ENCODE data around the gene METTL16. TPM values are rescaled to one million over a fixed set of nuclear protein-coding genes. Genes with fewer than 3 reads are reported as not detected.

METTL16 gene
- total RNA-seq, 1 experiment from 2014 or later: 54.1 TPM

GRCh38 chr17:2481760-2482159 lies 29.9 kb downstream of the METTL16 start:
- DNase-seq (ENCODE audit: low spot score) (no peak), ATAC-seq (no peak)
- Mint-ChIP-seq H3K9me3 (no peaks in the 10 kb centered on the region), H3K27ac (0 out of 2 replicates have a peak overlapping the region, but pooled peaks have one; percentile 26), H3K4me1 (peaks cover 34% of the 10 kb centered on the region), H3K4me3 (no peak overlapping the region), H3K36me3 (peaks cover 12% of the 10 kb centered on the region), H3K27me3 (ENCODE audit: low read depth) (no peaks in the 10 kb centered on the region)
- ChIA-PET POLR2A (no interaction called here), CTCF (no interaction called here)
- TF ChIP-seq CDX4 (CRISPR knock-in tag; IDR thresholded peaks at IDR 0.05; ENCODE audit: borderline replicate concordance) (no peak), NR3C1 (CRISPR knock-in tag; conservative IDR thresholded peaks at IDR 0.05; ENCODE audit: low read depth) (no peak), HMGA2 (CRISPR knock-in tag; IDR thresholded peaks at IDR 0.05) (no peak), ESRRA (CRISPR knock-in tag; IDR thresholded peaks at IDR 0.05; ENCODE audit: borderline replicate concordance) (no peak), ZSCAN18 (CRISPR knock-in tag; IDR thresholded peaks at IDR 0.05) (no peak), CTCF (IDR thresholded peaks at IDR 0.05) (no peak), FOXJ3 (CRISPR knock-in tag; IDR thresholded peaks at IDR 0.05; ENCODE audit: borderline replicate concordance) (no peak), MLX (CRISPR knock-in tag; IDR thresholded peaks at IDR 0.05) (no peak)

GRCh38 chr17:2478458-2478857 lies 33.2 kb downstream of the METTL16 start:
- POLR2A ChIA-PET: interaction anchor here (0.5 to 0.6 kb wide), 2 partner anchors 232 to 272 kb away, joined by 3 to 4 read pairs; no protein-coding TSS in a partner anchor
- H3K4me1 Mint-ChIP-seq: peaks cover 13% of the 10 kb centered on the region
- no peaks in the 10 kb centered on the region for H3K9me3 Mint-ChIP-seq
- no peak for ATAC-seq
- TF ChIP-seq ZNF416 (CRISPR knock-in tag; IDR thresholded peaks at IDR 0.05) (no peak), TP53 (CRISPR knock-in tag; IDR thresholded peaks at IDR 0.05) (no peak), ETV6 (CRISPR knock-in tag; IDR thresholded peaks at IDR 0.05) (no peak), MXD4 (CRISPR knock-in tag; IDR thresholded peaks at IDR 0.05; ENCODE audit: borderline replicate concordance) (no peak), ESRRA (CRISPR knock-in tag; IDR thresholded peaks at IDR 0.05; ENCODE audit: borderline replicate concordance) (no peak), EMX1 (CRISPR knock-in tag; IDR thresholded peaks at IDR 0.05) (no peak), ZMAT4 (CRISPR knock-in tag; IDR thresholded peaks at IDR 0.05) (no peak), NFE2L1 (CRISPR knock-in tag; IDR thresholded peaks at IDR 0.05) (no peak), NFATC4 (CRISPR knock-in tag; IDR thresholded peaks at IDR 0.05) (no peak), SMAD3 (CRISPR knock-in tag; IDR thresholded peaks at IDR 0.05; ENCODE audit: borderline replicate concordance) (no peak), KAT7 (CRISPR knock-in tag; IDR thresholded peaks at IDR 0.05; ENCODE audit: borderline replicate concordance) (no peak), ZNF396 (CRISPR knock-in tag; IDR thresholded peaks at IDR 0.05; ENCODE audit: borderline replicate concordance) (no peak)
- no peak overlapping the region for H3K4me3 Mint-ChIP-seq
- DNase-seq (ENCODE audit: low spot score): no peak
- CTCF ChIA-PET: no interaction called here
- H3K27me3 Mint-ChIP-seq (ENCODE audit: low read depth): no peaks in the 10 kb centered on the region
- H3K27ac Mint-ChIP-seq: no peak overlapping the region
- peaks cover 40% of the 10 kb centered on the region for H3K36me3 Mint-ChIP-seq

GRCh38 chr17:2475056-2475455 lies 36.6 kb downstream of the METTL16 start:
- Mint-ChIP-seq H3K4me3 (no peak overlapping the region), H3K27me3 (ENCODE audit: low read depth) (no peaks in the 10 kb centered on the region), H3K27ac (no peak overlapping the region), H3K9me3 (no peaks in the 10 kb centered on the region), H3K4me1 (no peaks in the 10 kb centered on the region), H3K36me3 (peaks cover 53% of the 10 kb centered on the region)
- CTCF ChIA-PET: no interaction called here
- ATAC-seq (no peak), DNase-seq (ENCODE audit: low spot score) (no peak)
- POLR2A ChIA-PET: no interaction called here
- TF ChIP-seq ERG (CRISPR knock-in tag; IDR thresholded peaks at IDR 0.05) (no peak), ATF6 (CRISPR knock-in tag; IDR thresholded peaks at IDR 0.05) (no peak), ZMAT4 (CRISPR knock-in tag; IDR thresholded peaks at IDR 0.05) (no peak), ZNF317 (CRISPR knock-in tag; IDR thresholded peaks at IDR 0.05; ENCODE audit: borderline replicate concordance, low read depth) (no peak), OVOL2 (CRISPR knock-in tag; IDR thresholded peaks at IDR 0.05; ENCODE audit: borderline replicate concordance) (no peak)
